ENCODE results near the gene SEZ6L.

Gene SEZ6L

DNA sequence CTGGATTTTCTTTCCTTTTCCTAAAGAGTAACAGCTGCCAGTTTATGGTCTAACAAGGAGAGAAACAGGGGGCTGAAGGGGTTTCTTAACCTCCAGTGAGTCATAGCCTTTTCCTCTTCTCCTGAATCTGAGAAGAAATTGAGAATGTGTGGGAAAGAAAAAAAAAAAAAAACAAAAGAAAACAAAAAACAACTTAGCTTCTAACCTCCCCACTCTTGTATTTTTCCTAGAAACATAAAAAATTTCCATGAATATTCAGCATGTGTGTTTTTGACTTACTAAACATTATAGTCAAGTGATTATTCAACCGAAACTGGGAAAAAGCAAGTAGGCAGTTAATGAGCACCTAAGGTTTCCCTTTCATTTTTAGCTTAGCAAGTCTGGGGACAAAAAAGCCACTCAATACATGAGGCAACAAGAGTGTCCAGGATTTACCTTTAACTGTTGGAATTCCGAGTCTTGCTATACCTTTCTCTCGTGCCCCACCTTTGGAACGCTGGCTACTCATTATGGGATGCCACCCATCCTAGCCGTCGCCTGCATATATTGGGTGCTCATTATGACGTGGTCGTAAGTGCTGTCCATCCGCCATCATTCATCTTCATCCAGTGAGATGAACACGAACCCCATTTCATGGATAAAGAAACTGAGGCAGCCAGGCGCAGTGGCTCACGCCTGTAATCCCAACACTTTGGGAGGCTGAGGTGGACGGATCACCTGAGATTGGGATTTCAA, 262.2 kb downstream of the SEZ6L start:
- no peak for DNase-seq

GRCh38 chr22:26432619-26433311, 263.5 kb downstream of the SEZ6L start:
- DNase-seq: no peak
